Prostate gland (tissue), 2 donors: ENCODE measurements around the gene NUMBL. TPM values are rescaled to one million over a fixed set of nuclear protein-coding genes. Genes with fewer than 3 reads are reported as not detected.

ENCODE experiments used
- DNase-seq: peaks from one replicate; pipeline ENCODE4 v3.0.0-alpha.2; 2019; ENCODE audit warnings: low spot score
- H3K27ac ChIP-seq, 2 donors: fragments of 200-600 bp; sonication (generic); 2 replicates each; pipeline ENCODE4 v1.5.1; 2017 to 2019
- H3K27me3 ChIP-seq: fragments of 200-600 bp; sonication (generic); replicated peaks from 2 replicates; pipeline ENCODE4 v1.5.1; 2019; ENCODE audit not compliant: insufficient read depth
- H3K36me3 ChIP-seq, 2 donors: fragments of 200-600 bp; sonication (generic); 1 replicate in 1 of 2; 2 replicates in 1 of 2; pipeline versions ENCODE4 v1.5.1 to v1.8.1; 2017 to 2019
- H3K4me1 ChIP-seq: fragments of 200-600 bp; sonication (generic); replicated peaks from 2 replicates; pipeline ENCODE4 v1.5.1; 2019
- H3K4me3 ChIP-seq, 2 donors: fragments of 200-600 bp; sonication (generic); 2 replicates each; pipeline ENCODE4 v1.5.1; 2017 to 2019
- H3K9me3 ChIP-seq: fragments of 200-600 bp; sonication (generic); 2 replicates; pipeline ENCODE4 v1.5.1; 2017
- POLR2A ChIP-seq: fragments of 450-650 bp; IDR thresholded peaks from one replicate; pipeline ENCODE4 v1.6.1; 2016; ENCODE audit warnings: antibody characterized with exemption, mild to moderate bottlenecking
- POLR2AphosphoS5 ChIP-seq: sonication (generic); formaldehyde crosslinking; IDR thresholded peaks from one replicate; pipeline ENCODE4 v1.6.1; 2017; ENCODE audit warnings: antibody characterized with exemption
- WGBS: methylation state at CpG from one replicate; pipeline ENCODE4 v1.1.5; 2018; 5-methylcytosine and 5-hydroxymethylcytosine counted together
- intact Hi-C: fragments of 100-400 bp; cut with DNase I; formaldehyde crosslinking; loops from one replicate; pipeline ENCODE4 v1.14.2; 2022
- total RNA-seq, 2 donors: library from RNA; depleted of rRNA; stranded (reverse); fragments of >200 nt; gene quantifications; one replicate each; pipeline ENCODE4 v1.1.0, GENCODE V29; 2016
- TF ChIP-seq, protein P1 (sequence below), 4 experiments: fragments of 200-600 bp in 2 of 4; fragments of 450-650 bp in 2 of 4; sonication (generic) in 2 of 4; IDR thresholded peaks; 1 replicate in 3 of 4; 2 replicates in 1 of 4; pipeline ENCODE4 v1.5.1; 2016 to 2019; ENCODE audit warnings: antibody characterized with exemption in 4 of 4, mild to moderate bottlenecking in 2 of 4, moderate library complexity in 2 of 4

The NUMBL gene
- total RNA-seq, 2 donors from 2014 or later = 24.3 to 102 TPM

GRCh38 chr19:40688309-40688708, 2.1 kb downstream of the NUMBL start:
- H3K4me3 ChIP-seq = no peak overlapping the region
- peak overlapping the region in 1 of 2 donors; percentile 33 for H3K27ac ChIP-seq
- no peaks in the 10 kb centered on the region for H3K36me3 ChIP-seq
- H3K9me3 ChIP-seq = no peaks in the 10 kb centered on the region
- peaks cover 16% of the 10 kb centered on the region for H3K4me1 ChIP-seq
- no peaks in the 10 kb centered on the region for H3K27me3 ChIP-seq
- no peak for TF ChIP-seq POLR2A
- TF ChIP-seq POLR2AphosphoS5 = peak; percentile 52
- 50% methylated on average over 1 of the region's 1 CpG for WGBS
- no peak for DNase-seq
- intact Hi-C loops = no loop called here

DNA sequence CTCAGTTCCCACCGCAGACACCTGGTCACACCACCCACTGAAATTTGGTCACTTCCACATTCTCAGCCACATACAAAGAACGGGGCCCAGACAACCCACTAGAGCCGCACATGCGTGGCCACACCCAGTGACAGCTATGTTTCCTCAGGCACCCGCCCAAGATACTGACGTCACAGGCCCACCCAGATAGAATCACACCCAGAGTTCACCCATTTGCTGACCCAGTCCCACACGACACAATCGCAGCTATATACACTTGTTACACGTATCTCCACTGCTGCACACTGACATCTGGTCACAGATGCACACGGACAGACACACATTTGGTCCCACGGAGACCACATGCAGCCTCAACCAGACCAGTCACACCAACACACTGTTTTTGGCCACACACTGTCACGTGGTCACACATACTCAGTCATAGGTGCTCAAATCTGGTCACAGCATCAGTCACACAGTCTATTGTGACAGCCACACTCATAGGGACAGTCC, 2.9 kb downstream of the NUMBL start:
- Histone ChIP-seq H3K27me3 (no peaks in the 10 kb centered on the region), H3K9me3 (no peaks in the 10 kb centered on the region), H3K4me3 (no peak overlapping the region), H3K27ac (peak overlapping the region in 1 of 2 donors; percentile 33), H3K36me3 (no peaks in the 10 kb centered on the region), H3K4me1 (peaks cover 16% of the 10 kb centered on the region)
- intact Hi-C loops = no loop called here
- no peak for DNase-seq
- TF ChIP-seq POLR2AphosphoS5 (no peak), POLR2A (no peak)
- TF ChIP-seq, protein P1, sequence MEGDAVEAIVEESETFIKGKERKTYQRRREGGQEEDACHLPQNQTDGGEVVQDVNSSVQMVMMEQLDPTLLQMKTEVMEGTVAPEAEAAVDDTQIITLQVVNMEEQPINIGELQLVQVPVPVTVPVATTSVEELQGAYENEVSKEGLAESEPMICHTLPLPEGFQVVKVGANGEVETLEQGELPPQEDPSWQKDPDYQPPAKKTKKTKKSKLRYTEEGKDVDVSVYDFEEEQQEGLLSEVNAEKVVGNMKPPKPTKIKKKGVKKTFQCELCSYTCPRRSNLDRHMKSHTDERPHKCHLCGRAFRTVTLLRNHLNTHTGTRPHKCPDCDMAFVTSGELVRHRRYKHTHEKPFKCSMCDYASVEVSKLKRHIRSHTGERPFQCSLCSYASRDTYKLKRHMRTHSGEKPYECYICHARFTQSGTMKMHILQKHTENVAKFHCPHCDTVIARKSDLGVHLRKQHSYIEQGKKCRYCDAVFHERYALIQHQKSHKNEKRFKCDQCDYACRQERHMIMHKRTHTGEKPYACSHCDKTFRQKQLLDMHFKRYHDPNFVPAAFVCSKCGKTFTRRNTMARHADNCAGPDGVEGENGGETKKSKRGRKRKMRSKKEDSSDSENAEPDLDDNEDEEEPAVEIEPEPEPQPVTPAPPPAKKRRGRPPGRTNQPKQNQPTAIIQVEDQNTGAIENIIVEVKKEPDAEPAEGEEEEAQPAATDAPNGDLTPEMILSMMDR (IDR thresholded peaks at IDR 0.05) = no peak
- 51% methylated on average over 12 of the region's 12 CpGs for WGBS

- H3K9me3 ChIP-seq = no peaks in the 10 kb centered on the region
- WGBS = 82% methylated on average over 14 of the region's 14 CpGs
- no peaks in the 10 kb centered on the region for H3K36me3 ChIP-seq
- no peak overlapping the region for H3K4me3 ChIP-seq
- H3K27me3 ChIP-seq = no peaks in the 10 kb centered on the region
- intact Hi-C loops = no loop called here
- TF ChIP-seq POLR2A (no peak), POLR2AphosphoS5 (no peak)
- TF ChIP-seq, protein P1 (IDR thresholded peaks at IDR 0.05) = no peak
- no peak overlapping the region for H3K27ac ChIP-seq
- peaks cover 16% of the 10 kb centered on the region for H3K4me1 ChIP-seq
- DNase-seq = no peak
Observed at GRCh38 chr19:40686882-40687524, 3.4 kb downstream of the NUMBL start.

DNA sequence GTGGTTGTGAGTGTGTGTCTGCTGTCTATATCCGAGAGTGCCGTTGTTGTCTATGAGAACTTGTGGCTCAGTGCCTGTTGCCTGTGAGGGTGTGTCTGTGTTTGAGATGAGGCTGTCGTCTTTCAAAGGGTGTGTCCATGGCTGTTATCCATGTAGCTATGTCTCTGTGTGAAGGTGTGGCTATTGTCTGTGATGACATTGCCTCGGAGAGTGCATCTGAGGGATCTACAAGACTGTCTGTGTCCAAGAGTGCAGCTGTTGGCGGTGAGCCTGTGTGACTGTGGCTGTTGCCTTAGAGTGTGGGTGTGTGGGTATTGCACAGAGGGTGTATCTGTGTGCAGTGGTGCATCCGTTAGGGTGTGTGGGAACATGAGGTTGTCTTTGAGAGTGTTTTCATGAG, 4.9 kb downstream of the NUMBL start:
- 66% methylated on average over 6 of the region's 6 CpGs for WGBS
- DNase-seq = no peak
- H3K9me3 ChIP-seq = no peaks in the 10 kb centered on the region
- no peak overlapping the region for H3K27ac ChIP-seq
- H3K27me3 ChIP-seq = no peaks in the 10 kb centered on the region
- TF ChIP-seq POLR2AphosphoS5 = peak; percentile 45
- no peak for TF ChIP-seq POLR2A
- intact Hi-C loops = no loop called here
- no peaks in the 10 kb centered on the region for H3K36me3 ChIP-seq
- no peak overlapping the region for H3K4me3 ChIP-seq
- H3K4me1 ChIP-seq = peaks cover 16% of the 10 kb centered on the region

GRCh38 chr19:40685016-40685526, 5.4 kb downstream of the NUMBL start:
- Histone ChIP-seq H3K9me3 (no peaks in the 10 kb centered on the region), H3K27ac (no peak overlapping the region), H3K27me3 (no peaks in the 10 kb centered on the region), H3K4me3 (no peak overlapping the region), H3K4me1 (peaks cover 13% of the 10 kb centered on the region), H3K36me3 (peaks cover 0 to 4% of the 10 kb centered on the region in 2 donors)
- TF ChIP-seq POLR2AphosphoS5 = no peak
- TF ChIP-seq, protein P1 (IDR thresholded peaks at IDR 0.05) = no peak
- TF ChIP-seq POLR2A = no peak
- 89% methylated on average over 3 of the region's 3 CpGs for WGBS
- DNase-seq = no peak
- intact Hi-C loops = no loop called here

DNA sequence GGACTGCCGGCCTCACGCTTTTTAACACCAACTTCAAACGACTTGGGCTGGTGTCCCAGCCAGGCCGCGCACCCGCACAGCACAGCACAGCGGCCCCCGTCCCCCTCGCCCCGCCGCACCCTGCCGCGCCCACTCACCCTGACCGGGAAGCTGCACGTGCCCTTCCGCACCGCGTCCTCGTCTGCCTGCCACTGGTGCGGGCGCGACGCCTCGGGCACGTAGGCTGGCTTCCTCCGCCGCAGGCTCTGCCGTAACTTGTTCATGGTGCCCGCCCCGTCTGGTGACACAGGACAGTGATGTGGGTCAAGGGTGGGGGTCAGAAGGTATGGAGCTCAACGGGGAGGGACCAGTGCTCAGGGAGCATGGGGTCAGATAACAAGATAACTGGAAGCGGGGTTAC, 6.2 kb downstream of the NUMBL start:
- Histone ChIP-seq H3K36me3 (peaks cover 0 to 5% of the 10 kb centered on the region in 2 donors), H3K4me1 (peaks cover 5% of the 10 kb centered on the region), H3K4me3 (no peak overlapping the region), H3K27me3 (no peaks in the 10 kb centered on the region), H3K27ac (no peak overlapping the region), H3K9me3 (no peaks in the 10 kb centered on the region)
- TF ChIP-seq, protein P1 (IDR thresholded peaks at IDR 0.05) = no peak
- TF ChIP-seq POLR2AphosphoS5 = no peak
- TF ChIP-seq POLR2A = no peak
- intact Hi-C loops = no loop called here
- no peak for DNase-seq
- WGBS = 95% methylated on average over 32 of the region's 32 CpGs
